Right cardiac atrium (tissue), 5 donors: ENCODE results near the gene DEDD2. TPM values are rescaled to one million over a fixed set of nuclear protein-coding genes. Genes with fewer than 3 reads are reported as not detected.

Source experiments
- ATAC-seq, 2 donors: fragments of 200-7000 bp; cut with Tn5 transposase; one replicate each; pipeline versions ENCODE4 v1.8.0 to v1.9.1; 2020; ENCODE audit warnings: moderate library complexity in 2 of 2, mild to moderate bottlenecking in 1 of 2
- DNase-seq, 3 donors: peaks; one replicate each; pipeline ENCODE4 v3.0.0-alpha.2; 2020
- H3K27ac ChIP-seq: one replicate; pipeline ENCODE4 v1.5.1; 2013; ENCODE audit warnings: mild to moderate bottlenecking, low read length, control low read depth, moderate library complexity
- H3K27me3 ChIP-seq: one replicate; pipeline ENCODE4 v1.6.1; 2013; ENCODE audit not compliant: control insufficient read depth, insufficient read depth
- H3K4me1 ChIP-seq: one replicate; pipeline ENCODE4 v1.6.1; 2013; ENCODE audit warnings: low read length; ENCODE audit not compliant: control insufficient read depth, insufficient read depth
- H3K4me3 ChIP-seq: one replicate; pipeline ENCODE4 v1.5.1; 2013; ENCODE audit warnings: low read length, control low read depth
- H3K9me3 ChIP-seq: one replicate; pipeline ENCODE4 v1.6.1; 2013; ENCODE audit warnings: low read length; ENCODE audit not compliant: control insufficient read depth
- WGBS: extraction: QIAGEN DNeasy Blood & Tissue Kit; methylation state at CpG from one replicate; pipeline ENCODE4 v1.1.7; 2013; 5-methylcytosine and 5-hydroxymethylcytosine counted together
- intact Hi-C, 4 donors: fragments of 100-400 bp; cut with DNase I; formaldehyde crosslinking; loops; one replicate each; pipeline versions ENCODE4 v1.11.0 to v1.14.0; 2022 to 2023
- polyA plus RNA-seq: library from polyadenylated mRNA; stranded (reverse); fragments of 200-250 nt; gene quantifications from one replicate; pipeline ENCODE4 v1.2.3, GENCODE V29; 2013
- total RNA-seq, 4 donors: library from RNA; stranded (reverse); fragmentation: NEBNext Ultra II Directional; extraction: Animal tissue kit (Norgen Biotek cat#: 25700); gene quantifications; one replicate each; pipeline ENCODE4 v1.2.1, GENCODE V29; 2021
- donor health status: healthy with polysubstance abuse.
- donor health status: DM: no; HTN: yes; CAD: no.
- donor health status: DM: no; HTN: no; CAD: no.
- donor health status: DM: no; HTN: yes; CAD: no; lungs with severe emphysema.
- donor health status: DM: yes; HTN: yes; CAD: no.

Gene DEDD2
- total and polyA plus RNA-seq, 5 donors = 14.6 to 21.6 (median 17.9) TPM

- no peak for DNase-seq
- ATAC-seq = no peak
- Histone ChIP-seq H3K9me3 (no peaks in the 10 kb centered on the region), H3K4me3 (no peak overlapping the region), H3K27ac (no peak overlapping the region), H3K4me1 (no peaks in the 10 kb centered on the region), H3K27me3 (no peaks in the 10 kb centered on the region)
- intact Hi-C loops = no loop called here
- WGBS = 12% methylated on average over 17 of the region's 17 CpGs
Measured at GRCh38 chr19:42150364-42150763, 67.1 kb downstream of the DEDD2 start.

DNA sequence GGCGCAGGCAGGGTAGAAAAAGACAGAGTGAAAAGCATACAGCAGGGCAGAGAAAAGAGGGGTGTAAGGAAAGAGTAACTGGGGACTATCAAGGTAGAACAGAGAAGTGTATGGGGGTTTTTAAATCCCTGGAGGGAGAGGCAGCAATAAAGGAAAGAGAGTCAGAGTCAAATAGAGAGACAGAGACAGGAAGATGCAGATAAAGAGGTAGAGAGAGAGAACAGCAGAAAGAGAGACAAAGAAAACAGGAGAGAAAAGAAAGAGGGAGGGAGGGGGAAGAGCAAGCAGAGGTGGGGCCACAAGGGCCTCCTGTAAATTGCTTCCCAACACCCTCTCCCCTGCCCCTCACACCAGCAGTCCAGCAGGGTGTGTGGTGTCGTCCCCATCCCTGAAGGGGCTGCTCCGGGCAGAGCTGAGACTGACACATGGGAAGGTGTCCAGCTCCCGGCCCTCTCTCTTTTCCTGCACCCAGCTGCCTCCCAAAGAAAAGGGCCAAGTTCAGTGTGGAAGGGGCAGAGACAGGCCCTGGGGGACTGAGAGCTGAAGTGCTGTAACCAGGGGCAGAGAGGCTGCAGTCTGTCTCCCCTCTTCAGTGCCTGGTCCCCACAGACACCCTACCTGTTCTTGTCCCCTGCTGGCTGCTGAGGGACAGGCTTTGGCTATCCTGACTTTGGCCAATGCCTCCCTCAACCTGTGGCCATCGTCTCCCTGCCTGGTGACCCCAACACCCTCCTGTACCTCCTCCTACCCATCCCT, 67.9 kb downstream of the DEDD2 start:
- Histone ChIP-seq H3K27me3 (no peaks in the 10 kb centered on the region), H3K4me3 (no peak overlapping the region), H3K4me1 (no peaks in the 10 kb centered on the region), H3K27ac (no peak overlapping the region), H3K9me3 (no peaks in the 10 kb centered on the region)
- intact Hi-C loops = no loop called here
- DNase-seq = no peak
- WGBS = 27% methylated on average over 5 of the region's 5 CpGs
- no peak for ATAC-seq

Other genes with a start within 250 kb of the DEDD2 start
- 100 to 1,000 TPM; 194 to 295 (median 234) TPM for gene ATP1A3, start 223.4 kb downstream of the DEDD2 start, total RNA-seq
- gene ATP1A3, start 223.4 kb downstream of the DEDD2 start, polyA plus RNA-seq = 104 TPM
- gene GRIK5, start 147.5 kb downstream of the DEDD2 start, total RNA-seq = 10 to 100 TPM; 12.5 to 18.3 (median 14.6) TPM
- gene GRIK5, start 147.5 kb downstream of the DEDD2 start, polyA plus RNA-seq = 8.9 TPM
- 1 to 10 TPM; 8.4 to 9.3 (median 8.5) TPM for gene ZNF574, start 141.5 kb downstream of the DEDD2 start, total RNA-seq
- 5.2 TPM for gene ZNF574, start 141.5 kb downstream of the DEDD2 start, polyA plus RNA-seq
- gene POU2F2, start 85.2 kb downstream of the DEDD2 start, total RNA-seq = 1 to 10 TPM; 1.4 to 1.6 (median 1.6) TPM
- gene POU2F2, start 85.2 kb downstream of the DEDD2 start, polyA plus RNA-seq = 0.77 TPM
- 1 to 10 TPM; 5.4 to 7.3 (median 6.5) TPM for gene ZNF526, start 2.6 kb upstream of the DEDD2 start, total RNA-seq
- gene ZNF526, start 2.6 kb upstream of the DEDD2 start, polyA plus RNA-seq = 3.3 TPM
- gene GSK3A, start 24.9 kb upstream of the DEDD2 start, total RNA-seq = 10 to 100 TPM; 32.0 to 37.3 (median 34.9) TPM
- 46.5 TPM for gene GSK3A, start 24.9 kb upstream of the DEDD2 start, polyA plus RNA-seq
- 10 to 100 TPM; 33.3 to 58.1 (median 48.1) TPM for gene ERF, start 37.5 kb upstream of the DEDD2 start, total RNA-seq
- 39.1 TPM for gene ERF, start 37.5 kb upstream of the DEDD2 start, polyA plus RNA-seq
- gene CIC, start 51.6 kb upstream of the DEDD2 start, total RNA-seq = 10 to 100 TPM; 36.4 to 42.7 (median 39.6) TPM
- 28.6 TPM for gene CIC, start 51.6 kb upstream of the DEDD2 start, polyA plus RNA-seq
- gene PRR19, start 84.5 kb upstream of the DEDD2 start, total RNA-seq = under 1 TPM in 3 of 4 donors, not detected in 1; 0.20 to 0.32 (median 0.26) TPM
- 0.29 TPM for gene PRR19, start 84.5 kb upstream of the DEDD2 start, polyA plus RNA-seq
- 1 to 10 TPM; 1.6 to 5.9 (median 4.4) TPM for gene PAFAH1B3, start 84.9 kb upstream of the DEDD2 start, total RNA-seq
- gene PAFAH1B3, start 84.9 kb upstream of the DEDD2 start, polyA plus RNA-seq = 4.3 TPM
- gene TMEM145, start 95.6 kb upstream of the DEDD2 start, total RNA-seq = 1 to 10 TPM in 3 of 4 donors, under 1 TPM in 1; 0.91 to 1.6 (median 1.2) TPM
- 0.41 TPM for gene TMEM145, start 95.6 kb upstream of the DEDD2 start, polyA plus RNA-seq
- gene MEGF8, start 108.0 kb upstream of the DEDD2 start, total RNA-seq = 10 to 100 TPM; 28.6 to 36.3 (median 32.4) TPM
- 28.7 TPM for gene MEGF8, start 108.0 kb upstream of the DEDD2 start, polyA plus RNA-seq
- under 1 TPM in 3 of 4 donors, not detected in 1; 0.50 to 0.91 (median 0.66) TPM for gene CNFN, start 172.6 kb upstream of the DEDD2 start, total RNA-seq
- 1.9 TPM for gene CNFN, start 172.6 kb upstream of the DEDD2 start, polyA plus RNA-seq
- gene LIPE, start 209.7 kb upstream of the DEDD2 start, total RNA-seq = 10 to 100 TPM in 2 of 4 donors, 1 to 10 TPM in 2; 9.4 to 44.9 (median 12.3) TPM
- 81.6 TPM for gene LIPE, start 209.7 kb upstream of the DEDD2 start, polyA plus RNA-seq
- not detected for gene CXCL17, start 225.3 kb upstream of the DEDD2 start, total RNA-seq
- gene CXCL17, start 225.3 kb upstream of the DEDD2 start, polyA plus RNA-seq = not detected